HCT116 (cell line): ENCODE results near the gene PTGER1. TPM values are rescaled to one million over a fixed set of nuclear protein-coding genes. Genes with fewer than 3 reads are reported as not detected.

Experiments used
- ATAC-seq: fragments of 200-7000 bp; cut with Tn5 transposase; 2 replicates; pipeline ENCODE4 v1.9.1; 2020; ENCODE audit warnings: mild to moderate bottlenecking, moderate library complexity
- BruUV-seq: library from RNA; stranded (reverse); fragments of 400-500 nt; replicated peaks from 2 replicates; lab custom pipeline; 2021; lab: Mats Ljungman, UMichigan
- CTCF ChIA-PET: fragments of 300-600 bp; sonication (Branson Sonifier 250); formaldehyde crosslinking; loops from one replicate; lab custom pipeline; 2021; ENCODE audit warnings: antibody characterized with exemption; lab: Charles Lee
- POLR2A ChIA-PET: fragments of 300-600, 350-600 bp; sonication (Branson Sonifier 250); formaldehyde crosslinking; loops from one replicate; lab custom pipeline; 2021; ENCODE audit warnings: antibody characterized with exemption; lab: Charles Lee
- RAD21 ChIA-PET, 2 experiments: fragments of 300-600 bp; sonication (Branson Sonifier 250); formaldehyde crosslinking; loops; one replicate each; lab custom pipeline; 2023; ENCODE audit warnings: low total read pairs in 2 of 2; ENCODE audit not compliant: uncharacterized antibody in 2 of 2, unreplicated experiment in 2 of 2, low non-redundant PET in 1 of 2; lab: Charles Lee
- DNase-seq: peaks from one replicate; pipeline ENCODE4 v3.0.0-alpha.2; 2010; ENCODE audit warnings: low read depth, low spot score
- H2AFZ ChIP-seq: fragments of 200-600 bp; shearing (Covaris generic), sonication (generic); 2 replicates; pipeline ENCODE4 v1.6.1; 2017; ENCODE audit warnings: low read depth, mixed run types, mixed read lengths, antibody characterized with exemption, low read length; ENCODE audit not compliant: poor library complexity, severe bottlenecking
- H3K27ac ChIP-seq: 2 replicates; pipeline ENCODE4 v1.5.1; 2012; ENCODE audit warnings: low read depth, low read length
- H3K27me3 ChIP-seq: fragments of 200-600 bp; sonication (generic); 2 replicates; pipeline ENCODE4 v1.6.1; 2016; ENCODE audit warnings: mixed run types, low read length, mixed read lengths; ENCODE audit not compliant: insufficient read depth
- H3K36me3 ChIP-seq, 2 experiments: fragments of 200-500 bp in 1 of 2; fragments of 200-600 bp in 1 of 2; sonication (Bioruptor generic) in 1 of 2; sonication (generic) in 1 of 2; 2 replicates each; pipeline versions ENCODE4 v1.5.1 to v1.6.1; 2014 to 2016; ENCODE audit warnings: low read length in 2 of 2, inconsistent platforms in 1 of 2, mixed read lengths in 1 of 2, mixed run types in 1 of 2; ENCODE audit not compliant: insufficient read depth in 2 of 2, control insufficient read depth in 1 of 2
- H3K4me1 ChIP-seq, 2 experiments: fragments of 200-600 bp in 1 of 2; sonication (generic) in 1 of 2; 2 replicates each; pipeline versions ENCODE4 v1.5.1 to v1.6.1; 2012 to 2017; ENCODE audit warnings: low read length in 2 of 2, inconsistent platforms in 1 of 2, mild to moderate bottlenecking in 1 of 2, mixed read lengths in 1 of 2, mixed run types in 1 of 2, moderate library complexity in 1 of 2; ENCODE audit not compliant: insufficient read depth in 2 of 2, control insufficient read depth in 1 of 2
- H3K4me2 ChIP-seq: fragments of 200-600 bp; sonication (generic); 2 replicates; pipeline ENCODE4 v1.6.1; 2017; ENCODE audit warnings: mixed run types, low read length, mixed read lengths
- H3K4me3 ChIP-seq, 2 experiments: fragments of 200-600 bp in 1 of 2; sonication (generic) in 1 of 2; replicated peaks in 1 of 2; 2 replicates each; pipeline ENCODE4 v1.5.1; 2011 to 2016; ENCODE audit warnings: low read length in 2 of 2, control low read depth in 1 of 2, low read depth in 1 of 2, mild to moderate bottlenecking in 1 of 2, mixed read lengths in 1 of 2, mixed run types in 1 of 2
- H3K79me2 ChIP-seq: fragments of 200-600 bp; sonication (generic); 2 replicates; pipeline ENCODE4 v1.6.1; 2017; ENCODE audit warnings: mild to moderate bottlenecking, mixed run types, low read length, moderate library complexity, mixed read lengths; ENCODE audit not compliant: insufficient read depth
- H3K9ac ChIP-seq: fragments of 200-600 bp; sonication (generic); 2 replicates; pipeline ENCODE4 v1.6.1; 2016; ENCODE audit warnings: low read length, mixed read lengths
- H3K9me2 ChIP-seq: fragments of 200-600 bp; sonication (generic), shearing (Covaris generic); 2 replicates; pipeline ENCODE4 v1.6.1; 2017; ENCODE audit warnings: mixed run types, mild to moderate bottlenecking, moderate library complexity; ENCODE audit not compliant: insufficient read depth
- H3K9me3 ChIP-seq, 2 experiments: fragments of 200-500 bp in 1 of 2; fragments of 200-600 bp in 1 of 2; sonication (Bioruptor generic) in 1 of 2; sonication (generic) in 1 of 2; 2 replicates each; pipeline ENCODE4 v1.6.1; 2014 to 2017; ENCODE audit warnings: low read length in 2 of 2, mixed read lengths in 2 of 2, inconsistent platforms in 1 of 2, low read depth in 1 of 2, mild to moderate bottlenecking in 1 of 2, mixed run types in 1 of 2, moderate library complexity in 1 of 2; ENCODE audit not compliant: control insufficient read depth in 1 of 2, insufficient read depth in 1 of 2
- H4K20me1 ChIP-seq: fragments of 200-600 bp; sonication (generic), shearing (Covaris generic); 2 replicates; pipeline ENCODE4 v1.6.1; 2017; ENCODE audit warnings: mixed run types, mild to moderate bottlenecking, moderate library complexity; ENCODE audit not compliant: insufficient read depth
- ATF3 ChIP-seq: IDR thresholded peaks from 2 replicates; pipeline ENCODE4 v1.6.1; 2012
- CEBPB ChIP-seq: IDR thresholded peaks from 2 replicates; pipeline ENCODE4 v1.6.1; 2012; ENCODE audit warnings: low read depth
- EGR1 ChIP-seq: IDR thresholded peaks from 2 replicates; pipeline ENCODE4 v1.6.1; 2012; ENCODE audit warnings: low read depth
- EZH2 ChIP-seq: fragments of 200-600 bp; sonication (generic); IDR thresholded peaks from 2 replicates; pipeline ENCODE4 v1.6.1; 2017; ENCODE audit warnings: antibody characterized with exemption, mixed run types
- RAD21 ChIP-seq: IDR thresholded peaks from 2 replicates; pipeline ENCODE4 v1.6.1; 2012; ENCODE audit warnings: low read depth, mild to moderate bottlenecking
- REST ChIP-seq: IDR thresholded peaks from 2 replicates; pipeline ENCODE4 v1.6.1; 2012; ENCODE audit warnings: low read depth
- SIN3A ChIP-seq: IDR thresholded peaks from 2 replicates; pipeline ENCODE4 v1.6.1; 2012; ENCODE audit warnings: low read depth
- SP1 ChIP-seq: IDR thresholded peaks from 2 replicates; pipeline ENCODE4 v1.6.1; 2012; ENCODE audit warnings: low read depth
- SRF ChIP-seq: IDR thresholded peaks from 2 replicates; pipeline ENCODE4 v1.6.1; 2012; ENCODE audit warnings: low read depth
- TCF7L2 ChIP-seq: IDR thresholded peaks from 2 replicates; pipeline ENCODE4 v1.7.0; 2011; ENCODE audit warnings: borderline replicate concordance, inconsistent platforms; ENCODE audit not compliant: insufficient read depth, insufficient read length; ENCODE audit errors: extremely low read depth
- YY1 ChIP-seq: IDR thresholded peaks from 2 replicates; pipeline ENCODE4 v1.6.1; 2011; ENCODE audit warnings: low read length, low read depth, moderate library complexity, mild to moderate bottlenecking; ENCODE audit not compliant: insufficient replicate concordance; ENCODE audit errors: extremely low read depth
- intact Hi-C: fragments of 100-400 bp; cut with micrococcal nuclease; formaldehyde crosslinking; loops from 2 replicates; pipeline ENCODE4 v1.10.0; 2022
- total RNA-seq: library from RNA; stranded (reverse); gene quantifications from one replicate; pipeline ENCODE4 v1.2.1, GENCODE V29; 2021; ENCODE audit not compliant: unreplicated experiment

The PTGER1 gene
- total RNA-seq, 1 experiment from 2014 or later = 1.1 TPM

- H3K4me3 ChIP-seq = no peak overlapping the region
- ChIA-PET CTCF (no interaction called here), RAD21 (no interaction called here), POLR2A (no interaction called here)
- H3K4me2 ChIP-seq = no peak overlapping the region
- TF ChIP-seq CEBPB (no peak), SIN3A (no peak), EZH2 (no peak), ATF3 (no peak), YY1 (no peak), RAD21 (no peak), TCF7L2 (no peak), SRF (no peak), REST (no peak), EGR1 (no peak), SP1 (no peak)
- H3K36me3 ChIP-seq = peaks cover 3 to 9% of the 10 kb centered on the region in 2 experiments; a peak in 2 of 4 replicates
- peaks cover 20 to 28% of the 10 kb centered on the region in 2 experiments for H3K4me1 ChIP-seq
- H2AFZ ChIP-seq = no peak overlapping the region
- no peaks in the 10 kb centered on the region for H3K9me2 ChIP-seq
- ATAC-seq (no peak), DNase-seq (no peak)
- intact Hi-C loops = no loop called here
- BruUV-seq = no TSS peak
- H3K9me3 ChIP-seq = no peaks in the 10 kb centered on the region
- no peak overlapping the region for H3K9ac ChIP-seq
- H3K27me3 ChIP-seq = no peaks in the 10 kb centered on the region
- H3K79me2 ChIP-seq = peaks cover 48% of the 10 kb centered on the region
- H4K20me1 ChIP-seq = no peaks in the 10 kb centered on the region
- no peak overlapping the region for H3K27ac ChIP-seq
These were observed 17.7 kb upstream of the PTGER1 start for GRCh38 chr19:14492756-14493337.
